Endometrial microvascular endothelial cells (primary cell): Measurements from ENCODE around the gene COL18A1. TPM values are rescaled to one million over a fixed set of nuclear protein-coding genes. Genes with fewer than 3 reads are reported as not detected.

Experiments
- in situ Hi-C: cut with HindIII; loops from 2 replicates; pipeline ENCODE4 v1.10.0; 2017; ENCODE audit warnings: low sequenced_read_pairs, low pct_unique_long_range_greater_than_20kb; ENCODE audit errors: inconsistent ontology term
- total RNA-seq: library from RNA; depleted of rRNA; stranded (reverse); fragments of >200 nt; gene quantifications from one replicate; pipeline ENCODE4 v1.2.3, GENCODE V29; 2015; ENCODE audit errors: inconsistent ontology term

COL18A1 gene
- total RNA-seq, 1 donor from 2014 or later = 261 TPM

DNA sequence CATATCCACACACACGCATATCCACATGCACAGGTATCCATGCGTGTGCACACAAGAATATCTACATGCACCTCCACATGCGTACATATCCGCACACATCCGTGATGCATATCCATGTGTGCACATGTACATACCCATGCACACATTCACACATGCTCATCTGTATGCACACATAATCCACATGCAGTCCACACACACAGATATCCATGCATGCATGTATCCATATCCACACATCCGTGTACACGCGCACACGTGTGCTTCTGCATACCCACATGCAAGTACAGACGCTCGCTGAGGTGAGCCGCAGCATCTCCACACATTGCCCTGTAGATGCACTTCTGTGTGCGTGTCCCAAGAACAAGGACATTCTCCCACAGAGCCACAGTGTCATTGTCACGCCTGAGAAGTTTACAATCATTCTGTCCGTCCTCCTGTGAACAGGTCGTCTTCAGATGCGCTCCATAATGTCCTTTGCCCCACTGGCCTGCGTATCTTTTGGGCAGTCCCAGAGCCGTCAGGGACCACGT is 43.4 kb downstream of the COL18A1 start:
- in situ Hi-C loops = no loop called here

DNA sequence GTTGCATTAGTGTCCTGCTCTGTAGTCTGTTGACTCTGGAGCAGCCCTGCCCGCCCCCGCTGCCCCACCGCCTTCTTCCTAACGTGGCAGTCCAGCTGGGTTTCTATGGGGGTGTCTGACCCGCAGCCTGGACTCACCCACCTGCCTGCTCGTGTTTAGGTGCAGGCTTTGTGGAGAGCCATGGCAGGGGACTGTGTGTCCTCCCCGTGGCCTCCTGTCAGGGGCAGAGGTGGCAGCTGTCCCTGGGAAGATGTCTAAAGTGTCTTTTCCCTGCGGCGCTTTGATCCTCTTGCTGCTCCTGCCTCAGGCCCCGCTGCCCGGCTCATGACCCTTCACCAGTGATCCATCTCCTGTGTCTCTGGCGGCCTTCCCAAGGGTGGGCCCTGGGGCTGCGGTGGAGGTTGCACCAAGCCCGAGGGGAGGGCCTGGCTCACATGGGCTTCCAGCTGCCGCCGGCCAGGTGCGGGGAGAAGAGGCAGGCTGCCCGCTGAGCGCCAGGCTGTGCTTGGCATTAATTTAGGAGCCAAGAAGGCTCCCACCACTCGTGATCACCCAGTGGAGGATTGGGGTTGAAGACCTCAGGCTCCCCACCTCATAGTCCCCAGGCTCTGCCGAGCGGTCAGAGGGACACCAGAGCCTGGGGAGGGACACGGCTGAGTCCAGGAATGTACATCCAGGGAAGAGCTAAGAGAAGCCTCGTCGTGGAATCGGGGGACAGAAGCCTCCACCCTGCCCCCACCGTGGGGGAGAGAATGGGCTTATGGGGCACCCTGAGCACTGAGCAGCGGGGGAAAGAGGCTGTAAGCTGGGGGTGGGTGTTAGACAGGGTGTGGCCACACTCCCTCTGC is 44.1 kb downstream of the COL18A1 start:
- in situ Hi-C loops = no loop called here

DNA sequence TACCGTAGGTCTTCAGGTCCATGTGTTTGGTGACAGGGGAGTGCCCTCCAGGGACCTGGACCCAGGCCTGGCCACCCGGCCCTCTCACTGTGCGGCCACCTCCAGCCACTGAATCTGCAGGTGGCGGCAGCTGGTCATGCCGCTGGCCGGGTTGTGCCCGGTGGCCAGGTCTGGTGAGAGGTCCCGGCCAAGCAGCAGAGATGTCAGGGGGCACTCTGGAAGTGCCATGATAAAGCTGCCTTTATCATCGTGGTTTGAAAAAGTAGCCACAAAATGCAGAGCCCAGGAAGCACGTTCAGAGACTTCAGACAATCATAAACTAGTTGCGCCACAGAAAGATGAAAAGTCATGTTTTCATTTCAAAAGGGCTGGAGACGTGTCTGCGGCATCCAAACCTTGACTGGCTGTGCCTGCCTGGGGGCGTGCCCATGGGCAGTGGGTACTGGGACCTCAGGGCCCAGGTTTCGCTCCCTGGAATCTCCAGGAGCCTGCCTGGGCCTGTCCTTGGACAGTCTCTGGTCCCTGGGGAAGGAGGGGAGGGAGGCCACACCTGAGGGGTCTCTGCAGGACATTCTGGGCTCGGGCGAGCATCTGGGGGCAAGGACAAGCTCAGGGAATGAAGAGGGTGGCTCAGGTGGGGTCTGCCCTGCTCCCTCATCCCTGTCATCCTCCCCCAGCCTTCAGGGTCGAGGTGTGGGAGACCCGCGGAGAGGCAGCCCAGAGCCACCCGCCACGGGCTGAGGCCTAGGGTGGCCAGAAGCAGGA is 44.9 kb downstream of the COL18A1 start:
- in situ Hi-C loops = no loop called here

DNA sequence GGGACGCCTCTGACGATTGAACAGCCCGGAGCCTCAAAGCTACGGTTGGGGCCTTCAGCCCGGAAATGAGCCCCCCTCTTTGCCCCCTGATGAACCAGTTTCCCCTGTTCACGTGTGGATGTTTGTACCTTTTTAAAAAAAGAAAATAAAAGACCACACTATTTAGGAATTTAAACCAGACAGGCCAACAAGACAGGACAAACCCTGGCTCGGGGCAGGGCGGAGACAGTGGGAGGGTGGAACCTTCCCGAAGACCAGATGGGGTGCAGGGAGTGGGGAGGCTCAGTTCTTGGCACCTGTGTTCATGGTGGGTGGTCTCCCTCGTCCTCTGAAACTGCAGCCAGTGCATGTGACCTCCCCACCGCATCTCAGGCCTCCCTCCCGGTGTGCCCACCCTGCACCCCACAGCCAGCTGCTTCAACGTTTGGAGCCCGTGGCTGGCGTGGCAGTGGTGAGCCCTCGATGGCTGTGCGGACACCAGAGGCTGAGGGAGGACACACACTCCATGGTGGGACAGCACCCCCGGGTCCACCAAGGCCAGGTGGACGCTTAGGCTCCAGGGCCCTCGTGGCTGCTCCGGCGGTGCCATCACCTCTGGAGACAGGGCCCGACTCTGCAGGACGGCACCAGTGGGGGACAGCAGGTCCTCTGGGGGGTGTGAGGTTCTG is 45.6 kb downstream of the COL18A1 start:
- in situ Hi-C loops = no loop called here

DNA sequence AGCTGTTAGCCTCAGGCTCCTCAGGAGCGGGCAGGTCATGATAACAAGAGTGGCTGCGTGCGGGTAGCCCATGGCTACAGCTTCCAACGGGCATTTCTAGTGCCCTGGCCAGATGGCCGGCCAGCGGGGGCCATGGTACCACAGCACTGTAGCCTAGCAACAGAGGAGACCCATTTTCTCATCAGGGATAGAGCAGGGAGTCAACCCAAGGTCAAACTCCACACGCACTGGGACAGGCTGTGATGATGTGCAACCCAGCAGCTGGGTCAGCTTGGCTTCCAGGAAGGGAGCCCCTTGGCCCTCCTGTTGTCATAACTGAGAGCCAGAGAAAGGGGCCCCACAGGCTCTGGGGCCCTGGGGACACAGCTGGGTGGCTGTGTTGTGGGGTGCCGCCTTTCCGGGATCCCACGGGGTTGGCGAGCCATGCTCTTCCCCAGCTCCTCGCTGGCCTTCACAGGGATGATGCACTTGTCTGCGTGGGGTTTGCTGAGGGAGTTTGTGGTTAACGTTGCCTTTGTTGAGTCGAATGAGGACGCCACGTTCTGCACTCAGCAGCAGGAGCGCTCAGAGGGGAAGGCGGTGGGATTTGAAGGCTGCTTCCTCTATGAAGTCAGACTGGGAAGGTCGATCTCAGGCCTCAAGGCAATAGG is 46.3 kb downstream of the COL18A1 start:
- in situ Hi-C loops = no loop called here

DNA sequence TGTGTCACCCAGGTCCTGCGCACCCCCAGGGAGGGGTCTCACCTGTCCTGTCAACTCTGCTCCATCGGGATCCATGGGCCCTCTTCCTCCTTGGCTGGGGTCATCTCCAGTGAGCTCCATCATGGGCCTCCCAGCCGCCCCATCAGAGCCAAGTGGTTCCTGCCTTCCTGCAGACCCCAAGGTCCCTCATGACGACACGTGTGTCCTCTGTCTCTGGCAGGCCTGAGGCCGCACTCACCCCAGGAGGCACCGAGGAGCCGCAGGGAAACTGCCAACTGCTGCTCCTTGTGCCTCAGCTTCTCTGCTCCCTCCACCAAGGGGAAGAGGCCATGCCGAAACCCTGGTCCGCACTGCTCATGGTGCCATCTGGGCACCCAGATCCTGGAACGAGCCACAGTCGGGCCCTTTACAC is 46.8 kb downstream of the COL18A1 start:
- in situ Hi-C loops = no loop called here

DNA sequence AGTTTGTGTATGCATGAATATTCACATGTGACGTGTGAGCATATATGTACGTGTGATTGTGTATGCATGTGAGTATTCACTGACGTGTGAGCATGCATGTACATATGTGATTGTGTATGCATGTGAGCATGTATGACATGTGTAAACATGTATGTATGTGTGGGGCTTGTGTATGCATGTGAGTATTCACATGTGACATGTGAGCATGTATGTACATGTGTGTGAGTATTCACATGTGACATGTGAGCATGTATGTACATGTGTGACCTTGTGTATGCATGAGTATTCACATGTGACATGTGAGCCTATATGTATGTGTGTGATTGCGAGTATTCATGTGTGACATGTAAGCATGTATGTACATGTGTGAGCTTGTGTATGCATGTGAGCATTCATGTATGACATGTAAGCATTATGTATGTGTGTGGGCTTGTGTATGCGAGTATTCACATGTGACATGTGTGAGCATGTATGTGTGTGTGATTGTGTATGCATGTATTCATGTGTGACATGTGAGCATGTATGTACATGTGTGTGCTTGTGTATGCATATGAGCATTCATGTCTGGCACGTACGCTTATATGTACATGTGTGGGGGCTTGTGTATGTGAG is 47.8 kb downstream of the COL18A1 start:
- in situ Hi-C loops = no loop called here

DNA sequence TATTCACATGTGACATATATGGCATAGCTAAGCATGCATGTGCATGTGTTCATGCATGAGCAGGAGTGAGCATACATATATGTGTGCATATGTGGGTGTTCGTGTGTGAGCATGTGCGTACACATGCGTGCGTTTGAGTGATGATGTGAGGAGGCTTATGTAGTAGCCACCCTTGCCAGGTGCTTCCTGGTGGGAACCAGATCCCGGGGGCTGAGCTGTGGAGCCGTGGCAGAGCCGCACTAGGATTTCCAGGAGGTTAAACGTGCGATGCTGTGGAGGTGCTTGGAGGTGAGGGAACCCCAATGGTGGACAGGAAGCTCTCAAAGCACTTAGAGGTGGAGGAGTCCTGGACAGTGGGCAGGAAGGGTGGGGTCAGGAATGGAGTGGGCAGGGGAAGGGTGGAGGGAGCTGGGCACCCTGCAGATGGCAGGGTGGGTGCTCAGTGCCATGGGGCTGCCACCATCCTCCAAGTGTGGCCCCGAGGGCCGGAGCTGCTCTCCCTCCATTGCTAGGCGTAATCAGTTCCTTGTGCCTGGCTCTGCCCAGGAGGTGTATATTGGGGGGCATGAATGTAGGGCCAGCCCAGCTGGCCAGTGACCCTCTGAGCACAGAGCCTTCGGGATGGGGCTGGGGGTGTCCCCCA is 48.5 kb downstream of the COL18A1 start:
- in situ Hi-C loops = no loop called here

DNA sequence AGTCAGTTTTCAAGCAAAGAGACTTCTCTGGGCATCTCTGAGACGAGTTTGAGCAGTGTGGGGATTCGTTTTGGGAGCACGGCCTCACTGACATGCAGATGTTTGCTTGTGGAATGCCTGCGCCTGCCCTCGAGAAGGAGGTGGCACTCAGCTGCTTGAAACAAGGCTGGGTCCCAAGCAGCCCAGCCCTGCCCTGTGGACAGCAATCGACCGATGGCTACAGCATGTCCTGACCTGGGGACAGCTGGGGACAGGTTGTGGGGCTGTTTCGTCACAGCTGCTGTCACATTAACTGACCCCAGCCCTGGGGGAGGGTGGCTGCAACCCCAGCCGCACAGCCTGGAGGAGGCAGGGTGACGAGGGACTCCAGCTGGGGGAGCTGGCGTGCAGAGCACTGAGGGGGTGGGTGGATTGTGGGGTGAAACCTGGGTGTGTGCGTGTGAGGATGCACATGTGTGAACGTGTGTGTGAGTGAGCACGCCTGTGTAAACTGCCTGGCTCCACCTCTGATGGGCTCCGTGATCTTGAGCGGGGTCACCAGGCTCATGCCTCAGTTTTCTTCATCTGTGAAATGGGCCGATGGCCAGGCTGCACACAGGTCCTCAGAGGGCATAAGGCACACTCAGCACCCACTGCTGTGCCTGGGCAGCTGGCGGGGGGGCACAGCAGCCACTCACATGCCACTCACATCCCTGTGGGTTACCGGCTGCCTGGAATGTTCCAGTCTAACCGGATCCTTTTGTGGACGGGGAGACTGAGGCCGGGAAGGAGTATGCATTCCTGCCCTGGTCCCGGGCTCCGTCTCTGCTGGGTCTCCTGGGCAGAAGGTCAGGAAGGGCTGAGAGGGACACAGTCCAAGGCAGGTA is 49.3 kb downstream of the COL18A1 start:
- in situ Hi-C loops = no loop called here

DNA sequence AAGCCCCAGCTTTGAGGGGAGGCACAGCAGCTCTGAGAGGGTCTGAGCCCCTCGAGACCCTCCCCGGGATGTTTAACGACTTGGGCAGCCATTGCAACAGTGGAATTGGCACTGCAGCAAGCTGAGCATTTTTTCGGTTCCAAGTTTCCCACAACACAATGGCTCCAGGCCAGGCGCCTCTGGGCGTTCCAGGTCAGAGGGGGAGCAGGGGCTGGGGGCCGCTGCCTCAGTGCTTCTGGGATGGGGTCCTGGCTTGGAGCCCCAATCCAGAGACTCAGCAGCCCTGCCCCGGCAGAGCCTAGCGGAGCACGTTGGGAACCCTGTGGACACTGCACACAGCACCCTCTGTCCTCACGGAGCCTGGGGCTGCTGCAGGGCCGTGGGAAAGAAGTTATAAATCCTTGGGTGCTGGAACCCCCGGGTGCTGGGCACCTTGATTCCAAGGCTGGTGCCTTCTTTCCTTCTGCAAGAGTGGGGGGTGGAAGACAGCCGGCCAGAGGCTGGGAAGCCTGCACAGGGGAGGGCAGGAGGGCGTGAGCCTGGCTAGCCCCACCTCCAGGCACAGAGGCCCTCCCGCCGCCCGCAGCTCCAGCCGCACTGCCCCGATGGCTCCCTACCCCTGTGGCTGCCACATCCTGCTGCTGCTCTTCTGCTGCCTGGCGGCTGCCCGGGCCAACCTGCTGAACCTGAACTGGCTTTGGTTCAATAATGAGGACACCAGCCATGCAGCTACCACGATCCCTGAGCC is 50.1 kb downstream of the COL18A1 start:
- in situ Hi-C loops = no loop called here

DNA sequence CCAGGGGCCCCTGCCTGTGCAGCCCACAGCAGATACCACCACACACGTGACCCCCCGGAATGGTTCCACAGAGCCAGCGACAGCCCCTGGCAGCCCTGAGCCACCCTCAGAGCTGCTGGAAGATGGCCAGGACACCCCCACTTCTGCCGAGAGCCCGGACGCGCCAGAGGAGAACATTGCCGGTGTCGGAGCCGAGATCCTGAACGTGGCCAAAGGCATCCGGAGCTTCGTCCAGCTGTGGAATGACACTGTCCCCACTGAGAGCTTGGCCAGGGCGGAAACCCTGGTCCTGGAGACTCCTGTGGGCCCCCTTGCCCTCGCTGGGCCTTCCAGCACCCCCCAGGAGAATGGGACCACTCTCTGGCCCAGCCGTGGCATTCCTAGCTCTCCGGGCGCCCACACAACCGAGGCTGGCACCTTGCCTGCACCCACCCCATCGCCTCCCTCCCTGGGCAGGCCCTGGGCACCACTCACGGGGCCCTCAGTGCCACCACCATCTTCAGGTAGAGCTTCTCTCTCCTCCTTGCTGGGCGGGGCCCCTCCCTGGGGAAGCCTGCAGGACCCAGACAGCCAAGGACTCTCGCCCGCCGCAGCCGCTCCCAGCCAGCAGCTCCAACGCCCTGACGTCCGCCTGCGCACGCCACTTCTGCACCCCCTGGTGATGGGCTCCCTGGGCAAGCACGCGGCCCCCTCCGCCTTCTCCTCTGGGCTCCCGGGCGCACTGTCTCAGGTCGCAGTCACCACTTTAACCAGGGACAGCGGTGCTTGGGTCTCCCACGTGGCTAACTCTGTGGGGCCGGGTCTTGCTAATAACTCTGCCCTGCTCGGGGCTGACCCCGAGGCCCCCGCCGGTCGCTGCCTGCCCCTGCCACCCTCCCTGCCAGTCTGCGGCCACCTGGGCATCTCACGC is 51.0 kb downstream of the COL18A1 start:
- in situ Hi-C loops = no loop called here

DNA sequence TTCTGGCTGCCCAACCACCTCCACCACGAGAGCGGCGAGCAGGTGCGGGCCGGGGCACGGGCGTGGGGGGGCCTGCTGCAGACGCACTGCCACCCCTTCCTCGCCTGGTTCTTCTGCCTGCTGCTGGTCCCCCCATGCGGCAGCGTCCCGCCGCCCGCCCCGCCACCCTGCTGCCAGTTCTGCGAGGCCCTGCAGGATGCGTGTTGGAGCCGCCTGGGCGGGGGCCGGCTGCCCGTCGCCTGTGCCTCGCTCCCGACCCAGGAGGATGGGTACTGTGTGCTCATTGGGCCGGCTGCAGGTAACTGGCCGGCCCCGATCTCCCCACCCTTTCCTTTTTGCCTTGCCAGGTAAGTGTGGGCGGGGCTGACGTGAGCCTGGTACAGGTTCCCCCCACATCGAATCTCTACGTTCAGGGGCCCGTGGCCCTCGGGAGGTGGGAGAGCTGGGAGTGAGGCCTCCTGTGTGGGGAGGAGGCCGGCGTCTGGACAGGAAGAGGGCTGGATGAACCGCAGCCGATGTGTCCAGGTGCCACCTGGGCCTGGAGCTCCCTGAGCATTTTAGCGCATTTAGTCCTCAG is 51.7 kb downstream of the COL18A1 start:
- in situ Hi-C loops = no loop called here

DNA sequence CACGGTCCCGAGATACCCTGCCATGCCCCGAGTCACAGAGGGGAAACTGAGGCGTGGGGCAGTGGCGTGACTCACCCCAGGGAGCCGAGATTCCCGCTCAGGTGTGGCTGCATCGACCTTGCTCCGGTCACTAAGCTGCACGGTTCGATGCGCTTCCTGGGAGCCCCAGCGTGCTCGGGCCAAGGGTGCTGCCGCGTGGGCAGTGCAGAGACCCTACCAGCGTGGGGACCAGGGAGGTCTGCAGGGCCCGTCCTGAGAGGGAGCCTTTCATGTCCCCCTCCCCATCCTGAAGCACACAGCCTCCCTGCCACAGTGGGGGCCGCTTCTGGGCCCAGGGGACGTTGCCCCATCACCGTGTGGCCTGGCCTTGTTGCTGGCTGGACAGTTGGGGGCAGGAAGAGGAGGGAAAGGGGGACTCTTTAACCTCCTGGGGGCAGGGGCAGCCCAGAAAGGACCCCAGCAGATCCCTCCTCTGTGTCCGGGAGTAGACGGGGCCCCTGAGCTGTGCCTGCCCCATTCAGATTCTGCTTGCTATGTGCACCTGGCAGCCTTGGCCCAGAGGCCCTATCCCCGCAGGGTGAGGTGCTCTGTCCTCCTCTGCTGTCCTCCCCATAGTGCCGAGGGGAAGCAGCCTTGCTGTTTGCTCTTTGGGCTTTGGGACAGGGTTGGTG is 52.3 kb downstream of the COL18A1 start:
- in situ Hi-C loops = no loop called here

DNA sequence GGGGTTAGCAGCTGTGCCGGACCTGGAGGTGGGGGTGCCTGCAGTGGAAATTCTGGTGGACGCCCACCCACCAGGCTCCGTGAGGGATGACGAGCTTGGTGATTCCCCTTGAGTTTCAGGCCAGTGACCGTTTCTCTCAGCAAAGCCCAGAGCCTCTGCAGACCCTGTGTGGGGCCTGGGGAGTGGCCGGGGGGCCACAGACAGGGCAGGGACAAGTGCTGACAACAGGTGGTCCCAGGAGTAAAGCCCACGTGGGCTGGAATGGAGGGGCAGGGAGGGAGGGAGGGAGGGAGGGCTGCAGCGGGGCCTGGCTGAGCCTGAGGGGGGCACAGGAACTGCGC is 52.8 kb downstream of the COL18A1 start:
- in situ Hi-C loops = no loop called here
